Thyroid gland (tissue), 4 donors: ENCODE measurements around the gene CFAP161. TPM values are rescaled to one million over a fixed set of nuclear protein-coding genes. Genes with fewer than 3 reads are reported as not detected.

ENCODE experiments used
- DNase-seq, 2 donors: peaks; one replicate each; pipeline ENCODE4 v3.0.0-alpha.2; 2019
- H3K27ac ChIP-seq, 3 donors: fragments of 200-600 bp; sonication (generic); 1 replicate in 2 of 3; 2 replicates in 1 of 3; pipeline ENCODE4 v1.5.1; 2016 to 2019; ENCODE audit warnings: mild to moderate bottlenecking in 1 of 3, moderate library complexity in 1 of 3
- H3K27me3 ChIP-seq: fragments of 200-600 bp; sonication (generic); one replicate; pipeline ENCODE4 v1.5.1; 2019
- H3K36me3 ChIP-seq, 2 donors: fragments of 200-600 bp; sonication (generic); one replicate each; pipeline ENCODE4 v1.5.1; 2016 to 2019
- H3K4me1 ChIP-seq, 2 donors: fragments of 200-600 bp; sonication (generic); one replicate each; pipeline ENCODE4 v1.5.1; 2017 to 2019
- H3K4me3 ChIP-seq, 3 donors: fragments of 200-600 bp; sonication (generic); replicated peaks in 1 of 3; 1 replicate in 2 of 3; 2 replicates in 1 of 3; pipeline ENCODE4 v1.5.1; 2016; ENCODE audit warnings: mild to moderate bottlenecking in 1 of 3
- H3K9me3 ChIP-seq: fragments of 200-600 bp; sonication (generic); one replicate; pipeline ENCODE4 v1.5.1; 2017
- CTCF ChIP-seq, 6 experiments: fragments of 200-600 bp in 3 of 6; fragments of 450-650 bp in 3 of 6; sonication (generic) in 3 of 6; IDR thresholded peaks; one replicate each; pipeline ENCODE4 v1.5.1; 2016 to 2019; ENCODE audit warnings: antibody characterized with exemption in 6 of 6, mild to moderate bottlenecking in 2 of 6, inconsistent platforms in 1 of 6, moderate library complexity in 1 of 6
- POLR2A ChIP-seq, 2 donors: fragments of 450-650 bp; IDR thresholded peaks; one replicate each; pipeline ENCODE4 v1.6.1; 2017; ENCODE audit warnings: antibody characterized with exemption in 2 of 2, mild to moderate bottlenecking in 2 of 2, moderate library complexity in 1 of 2
- WGBS, 2 donors: methylation state at CpG; one replicate each; pipeline ENCODE4 v1.1.5; 2017; 5-methylcytosine and 5-hydroxymethylcytosine counted together
- intact Hi-C: fragments of 100-400 bp; cut with DNase I; formaldehyde crosslinking; loops from one replicate; pipeline ENCODE4 v1.15.1; 2023
- total RNA-seq, 4 donors: library from RNA; depleted of rRNA; stranded (reverse); fragments of >200 nt; gene quantifications; one replicate each; pipeline ENCODE4 v1.2.3, GENCODE V29; 2016

CFAP161 gene
- total RNA-seq, 4 donors from 2014 or later: 0.56 to 0.81 (median 0.78) TPM; not detected in 1

DNA sequence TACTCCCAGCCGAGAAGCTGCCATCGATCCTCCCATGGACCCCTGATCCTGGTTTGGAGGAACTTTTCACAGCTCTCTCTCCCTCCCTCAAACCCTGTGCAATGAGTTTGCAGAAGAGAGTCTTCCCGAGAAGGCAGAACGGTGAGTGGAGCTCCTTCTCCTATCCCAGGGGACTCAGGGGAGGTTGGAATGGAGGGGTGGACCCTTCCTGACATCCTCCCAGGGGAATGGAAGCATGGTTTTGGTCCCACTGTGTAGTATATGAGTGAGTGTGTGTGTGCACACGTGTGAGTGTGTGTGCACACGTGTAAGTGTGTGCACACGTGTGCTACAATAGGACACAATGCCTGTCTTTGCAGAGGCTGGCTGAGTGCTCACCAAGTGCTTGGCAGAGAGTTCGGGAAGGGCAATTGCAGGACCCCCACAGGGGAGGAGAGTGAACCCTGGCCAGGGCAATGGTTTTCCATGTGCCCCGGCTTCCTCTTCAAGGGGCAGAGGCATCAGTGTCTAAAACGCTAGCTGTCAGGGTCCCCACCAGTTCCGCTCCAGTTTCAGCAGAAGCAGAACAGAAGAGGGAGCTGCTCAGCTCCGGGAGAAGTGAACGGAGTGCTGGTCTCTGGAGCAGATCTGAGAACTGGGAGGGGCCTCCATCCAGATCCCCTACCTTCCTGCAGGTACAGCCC, 48.8 kb downstream of the CFAP161 start:
- Histone ChIP-seq H3K4me1 (peaks cover 0 to 18% of the 10 kb centered on the region in 2 donors), H3K27ac (peak overlapping the region in 2 of 3 donors; percentile 21 to 46), H3K36me3 (no peaks in the 10 kb centered on the region), H3K27me3 (no peaks in the 10 kb centered on the region), H3K4me3 (no peak overlapping the region), H3K9me3 (no peaks in the 10 kb centered on the region)
- WGBS, 2 donors: 19 to 24% methylated on average over 9 to 13 of the region's 13 CpGs
- intact Hi-C loops: no loop called here
- no peak for TF ChIP-seq POLR2A (IDR thresholded peaks at IDR 0.05)
- peak in 3 of 6 experiments; percentile 25 to 44 (median 38) for TF ChIP-seq CTCF (IDR thresholded peaks at IDR 0.05)
- peak; percentile 33 to 51 for DNase-seq

GRCh38 chr15:81183439-81183775, 49.3 kb downstream of the CFAP161 start:
- Histone ChIP-seq H3K9me3 (no peaks in the 10 kb centered on the region), H3K4me3 (no peak overlapping the region), H3K36me3 (no peaks in the 10 kb centered on the region), H3K27ac (peak overlapping the region in 1 of 3 donors; percentile 21), H3K27me3 (no peaks in the 10 kb centered on the region), H3K4me1 (peaks cover 0 to 18% of the 10 kb centered on the region in 2 donors)
- no peak for DNase-seq
- 66 to 70% methylated on average over 4 of the region's 4 CpGs for WGBS, 2 donors
- intact Hi-C loops: no loop called here
- TF ChIP-seq POLR2A (IDR thresholded peaks at IDR 0.05) (no peak), CTCF (IDR thresholded peaks at IDR 0.05) (peak in 1 of 6 experiments; percentile 4)

- TF ChIP-seq CTCF (IDR thresholded peaks at IDR 0.05) (no peak), POLR2A (IDR thresholded peaks at IDR 0.05) (no peak)
- Histone ChIP-seq H3K27me3 (no peaks in the 10 kb centered on the region), H3K4me3 (no peak overlapping the region), H3K4me1 (peaks cover 0 to 18% of the 10 kb centered on the region in 2 donors), H3K9me3 (no peaks in the 10 kb centered on the region), H3K36me3 (no peaks in the 10 kb centered on the region), H3K27ac (peak overlapping the region in 1 of 3 donors; percentile 21)
- intact Hi-C loops: no loop called here
- 82 to 83% methylated on average over 5 of the region's 5 CpGs for WGBS, 2 donors
- DNase-seq: no peak
Observed at GRCh38 chr15:81184188-81184587, 50.1 kb downstream of the CFAP161 start.

- Histone ChIP-seq H3K27ac (no peak overlapping the region), H3K9me3 (no peaks in the 10 kb centered on the region), H3K36me3 (no peaks in the 10 kb centered on the region), H3K27me3 (no peaks in the 10 kb centered on the region), H3K4me1 (peaks cover 0 to 18% of the 10 kb centered on the region in 2 donors), H3K4me3 (no peak overlapping the region)
- intact Hi-C loops: no loop called here
- no peak for DNase-seq
- no peak for TF ChIP-seq POLR2A (IDR thresholded peaks at IDR 0.05)
- no peak for TF ChIP-seq CTCF (IDR thresholded peaks at IDR 0.05)
- 81 to 83% methylated on average over 5 of the region's 5 CpGs for WGBS, 2 donors
Observed at GRCh38 chr15:81185631-81186295, 51.7 kb downstream of the CFAP161 start.

- intact Hi-C loops: no loop called here
- TF ChIP-seq POLR2A (IDR thresholded peaks at IDR 0.05) (no peak), CTCF (IDR thresholded peaks at IDR 0.05) (no peak)
- Histone ChIP-seq H3K27me3 (no peaks in the 10 kb centered on the region), H3K4me1 (peaks cover 0 to 3% of the 10 kb centered on the region in 2 donors), H3K4me3 (no peak overlapping the region), H3K27ac (no peak overlapping the region), H3K36me3 (no peaks in the 10 kb centered on the region), H3K9me3 (no peaks in the 10 kb centered on the region)
- 94 to 96% methylated on average over 8 of the region's 8 CpGs for WGBS, 2 donors
- no peak for DNase-seq
Observed at GRCh38 chr15:81188354-81188753, 54.3 kb downstream of the CFAP161 start.
